SKM-1 (cell line): ENCODE measurements around the gene TSPEAR.
"Not testable (repeated sequence)": the region's sequence is repeated elsewhere in the genome, so short reads cannot be mapped to it uniquely, and the experiment has no call there.

Experiments
- DNase-seq: peaks from one replicate; lab custom pipeline; 2025; ENCODE audit not compliant: unreplicated experiment; lab: John Stamatoyannopoulos, UW

Gene TSPEAR

DNA sequence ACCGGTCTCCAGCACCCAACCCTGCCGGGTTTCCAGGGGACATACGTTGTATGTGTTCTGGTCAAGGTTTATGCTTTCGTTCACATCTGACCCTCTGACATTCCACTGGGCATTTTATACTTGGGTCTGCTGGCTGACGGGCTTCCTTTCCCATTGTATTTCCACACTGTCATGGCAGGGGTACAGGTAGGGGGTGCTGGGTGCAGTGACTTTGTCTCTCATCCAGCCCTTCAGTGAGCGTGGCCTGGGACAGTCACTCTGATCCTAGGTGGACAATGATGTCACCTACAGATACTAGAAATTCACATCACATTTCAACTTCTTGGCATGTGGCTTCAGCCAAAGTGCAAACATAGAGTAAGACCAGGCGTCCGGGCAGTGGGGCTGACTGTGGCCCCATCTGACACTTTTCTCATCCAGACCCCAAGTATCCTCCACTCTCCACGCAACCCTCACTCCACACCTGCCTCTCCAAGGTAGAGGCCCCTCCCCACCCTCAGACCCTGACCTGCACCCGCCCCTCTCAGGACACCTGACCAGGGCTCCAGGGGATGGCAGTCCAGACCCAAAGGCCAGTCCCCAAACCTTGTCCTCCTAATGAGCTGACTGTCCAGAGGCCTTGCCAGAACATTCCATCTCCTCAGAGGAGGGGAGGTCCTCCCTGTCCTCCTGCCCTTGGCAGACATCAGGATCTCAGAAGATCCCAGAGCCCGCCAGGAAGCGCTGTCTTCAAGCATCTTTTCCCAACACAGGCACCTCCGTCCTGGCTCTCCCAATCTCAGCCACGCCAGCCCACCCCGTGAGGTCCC, 75.0 kb downstream of the TSPEAR start:
- DNase-seq: no peak

DNA sequence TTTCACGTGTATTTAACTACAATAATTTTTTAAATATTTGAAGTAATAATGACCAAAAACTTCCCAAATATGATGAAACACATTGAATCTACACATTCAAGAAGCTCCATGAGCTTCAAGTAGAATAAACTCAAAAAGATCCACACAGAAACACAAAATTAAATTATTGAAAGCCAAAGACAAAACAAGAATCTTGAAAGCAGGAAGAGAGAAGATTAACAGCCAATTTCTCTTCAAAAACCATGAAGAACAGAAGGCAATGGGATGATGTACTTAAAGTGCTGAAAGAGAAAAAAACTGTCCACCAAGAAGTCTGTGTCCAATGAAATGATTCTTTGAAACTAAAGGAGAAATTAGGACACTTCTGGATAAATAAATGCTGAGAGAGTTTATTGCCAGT, 79.3 kb downstream of the TSPEAR start:
- no peak for DNase-seq

DNA sequence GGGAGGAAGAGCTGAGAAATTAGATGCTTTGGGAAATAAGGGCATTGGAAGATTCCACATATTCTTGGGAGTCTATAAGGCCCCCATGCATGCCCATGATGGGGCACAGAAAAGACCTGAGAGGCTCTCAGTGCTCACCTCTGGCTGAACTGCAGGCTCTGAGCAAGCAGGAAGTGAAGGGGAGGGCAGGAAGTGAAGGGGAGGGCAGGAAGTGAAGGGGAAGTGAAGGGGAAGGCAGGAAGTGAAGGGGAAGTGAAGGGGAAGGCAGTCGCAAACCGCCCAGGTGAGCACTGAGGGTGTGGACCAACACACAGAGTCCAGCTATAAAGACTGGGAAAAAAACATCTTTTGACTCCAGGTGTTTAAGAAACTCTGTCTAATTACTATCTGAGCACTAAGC, 80.9 kb downstream of the TSPEAR start:
- DNase-seq: no peak

DNA sequence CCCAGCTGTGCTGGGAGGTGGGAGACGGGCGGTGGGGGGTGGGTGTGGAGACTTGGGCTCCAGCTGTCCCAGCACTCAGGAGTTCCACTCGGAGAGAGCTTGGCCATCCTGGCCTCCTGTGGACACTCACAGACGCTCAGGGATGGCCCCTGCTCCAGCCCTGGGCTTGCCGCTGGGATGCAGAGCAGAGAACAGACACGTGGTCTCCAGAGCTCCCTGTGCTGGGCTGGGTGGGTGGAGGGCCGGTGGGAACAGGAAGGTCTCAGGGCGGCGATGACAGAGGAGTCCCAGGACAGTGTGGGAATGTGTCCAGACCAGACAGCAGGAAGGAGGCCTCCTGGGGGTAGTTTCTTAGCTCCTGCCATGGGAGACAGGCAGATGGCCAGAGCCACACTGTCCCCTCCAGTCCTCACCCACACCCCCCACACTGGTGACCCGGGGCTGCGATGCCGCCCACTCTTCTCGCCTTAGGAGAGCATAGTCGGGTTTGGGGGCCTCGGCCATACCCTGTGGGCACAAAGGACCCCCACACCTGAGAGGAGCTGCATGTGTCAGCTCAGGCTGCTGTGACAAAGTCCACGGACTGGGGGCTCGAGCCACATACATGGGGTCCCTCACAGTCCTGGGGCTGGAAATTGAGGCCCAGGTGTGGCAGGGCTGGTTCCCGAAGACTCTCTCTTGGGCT, 82.5 kb downstream of the TSPEAR start:
- DNase-seq: no peak

DNA sequence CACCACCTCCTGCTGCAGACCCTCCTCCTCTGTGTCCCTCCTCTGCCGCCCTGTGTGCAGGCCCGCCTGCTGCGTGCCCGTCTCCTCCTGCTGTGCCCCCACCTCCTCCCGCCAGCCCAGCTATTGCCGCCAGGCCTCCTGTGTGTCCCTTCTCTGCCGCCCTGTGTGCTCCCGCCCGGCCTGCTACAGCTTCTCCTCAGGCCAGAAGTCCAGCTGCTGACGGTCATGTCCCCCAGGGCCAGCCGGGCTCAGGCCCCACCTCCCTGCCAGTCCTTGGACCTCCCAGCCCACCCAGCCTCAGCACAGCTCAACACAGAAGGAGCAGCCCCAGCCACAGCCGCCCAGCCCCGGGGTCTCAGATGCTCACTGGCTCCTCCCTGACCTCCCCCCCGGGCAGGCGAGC, 83.5 kb downstream of the TSPEAR start:
- not testable (repeated sequence) for DNase-seq

DNA sequence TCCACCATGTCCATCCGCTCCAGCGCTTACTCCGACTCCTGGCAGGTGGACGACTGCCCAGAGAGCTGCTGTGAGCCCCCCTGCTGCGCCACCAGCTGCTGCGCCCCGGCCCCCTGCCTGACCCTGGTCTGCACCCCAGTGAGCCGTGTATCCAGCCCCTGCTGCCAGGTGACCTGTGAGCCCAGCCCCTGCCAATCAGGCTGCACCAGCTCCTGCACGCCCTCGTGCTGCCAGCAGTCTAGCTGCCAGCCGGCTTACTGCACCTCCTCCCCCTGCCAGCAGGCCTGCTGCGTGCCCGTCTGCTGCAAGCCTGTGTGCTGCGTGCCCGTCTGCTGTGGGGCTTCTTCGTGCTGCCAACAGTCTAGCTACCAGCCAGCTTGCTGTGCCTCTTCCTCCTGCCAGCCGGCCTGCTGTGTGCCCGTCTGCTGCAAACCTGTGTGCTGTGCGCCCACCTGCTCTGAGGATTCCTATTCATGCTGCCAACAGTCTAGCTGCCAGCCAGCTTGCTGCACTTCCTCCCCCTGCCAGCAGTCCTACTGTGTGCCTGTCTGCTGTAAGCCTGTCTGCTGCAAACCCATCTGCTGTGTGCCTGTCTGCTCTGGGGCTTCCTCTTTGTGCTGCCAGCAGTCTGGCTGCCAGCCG, 84.1 kb downstream of the TSPEAR start:
- DNase-seq: not testable (repeated sequence)

DNA sequence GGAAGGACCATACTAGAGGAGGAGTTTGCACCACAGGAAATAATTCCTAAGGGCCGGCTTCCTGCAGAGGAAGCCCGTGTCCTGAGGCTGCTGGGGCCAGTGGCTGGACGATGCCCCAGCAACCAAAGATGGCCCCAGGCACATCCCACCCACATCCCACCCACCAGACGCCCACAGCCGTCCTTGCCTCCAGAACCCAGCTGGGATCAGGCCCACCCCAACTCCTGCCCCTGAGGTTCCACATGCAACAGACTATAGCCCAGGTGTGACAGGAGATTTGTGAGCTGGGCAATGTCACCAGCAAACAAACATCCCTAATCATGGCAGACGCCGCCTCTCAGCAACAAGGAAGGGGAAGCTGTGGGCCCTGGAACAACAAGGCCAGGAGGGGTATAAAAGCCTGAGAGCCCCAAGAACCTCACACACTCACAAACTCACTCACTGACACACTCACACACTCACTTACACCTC, 84.7 kb downstream of the TSPEAR start, which contains the start of gene KRTAP10-9:
Gene KRTAP10-9, plus strand, starts transcription at position 421 of the 471 bp plus-strand sequence. CDS start 79 bp downstream, outside the sequence.
- no peak for DNase-seq

DNA sequence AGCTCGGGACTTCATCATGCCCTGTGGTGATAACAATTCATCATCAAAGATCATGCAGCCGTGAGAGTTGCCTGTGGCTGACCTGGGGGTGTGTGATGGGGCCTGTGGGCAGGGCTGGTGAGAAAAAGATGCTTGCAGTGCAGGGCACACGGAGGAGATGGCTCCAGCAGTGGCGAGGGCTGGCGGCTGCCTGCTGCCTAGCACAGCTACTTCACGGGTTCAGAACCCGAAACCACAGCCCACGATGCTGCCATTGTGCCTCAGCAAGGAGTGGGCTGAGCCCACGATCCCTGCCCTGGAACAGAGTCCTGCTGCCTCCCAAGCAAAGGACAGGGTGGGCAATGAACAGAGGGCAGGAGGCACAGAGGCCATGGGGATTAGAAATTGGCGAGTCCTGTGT, 85.1 kb downstream of the TSPEAR start:
- no peak for DNase-seq

DNA sequence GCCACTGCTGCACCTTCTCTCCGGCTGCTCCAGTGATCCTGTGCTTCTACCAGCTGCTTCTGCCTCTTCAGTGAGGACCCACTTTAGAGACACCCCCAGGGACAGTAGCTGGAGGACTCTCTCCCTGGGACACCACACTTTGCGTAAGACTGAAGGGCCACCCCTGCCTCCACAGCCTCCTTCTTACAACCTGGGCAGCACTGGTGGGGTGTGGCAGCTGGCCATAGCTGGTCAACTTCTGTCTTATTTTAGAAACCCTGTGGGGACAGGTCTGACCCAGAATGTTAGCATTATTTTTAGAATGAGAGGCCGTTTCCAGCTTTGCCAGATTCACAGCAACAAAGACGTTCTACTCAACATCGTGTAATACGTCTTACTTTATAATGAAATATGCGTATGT, 85.6 kb downstream of the TSPEAR start:
- no peak for DNase-seq

DNA sequence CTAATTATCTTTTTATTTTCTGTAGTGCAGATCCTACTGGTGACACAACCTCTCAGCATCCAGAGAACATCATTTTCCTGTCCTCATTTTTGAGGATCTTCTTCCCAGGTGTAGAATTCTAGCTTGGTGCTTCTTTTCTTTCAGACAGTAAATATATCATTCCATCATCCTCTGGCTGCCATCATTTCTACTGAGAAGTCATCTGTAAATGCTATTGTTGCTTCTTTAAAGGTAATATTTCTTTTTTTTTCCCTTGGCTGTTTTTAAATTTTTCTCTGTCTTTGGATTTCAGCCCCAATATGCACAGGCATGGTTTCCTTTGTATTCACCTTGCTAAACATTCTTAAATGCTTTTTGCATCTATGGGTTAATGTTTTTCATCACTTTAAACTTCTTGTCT, 87.8 kb downstream of the TSPEAR start:
- DNase-seq: no peak

DNA sequence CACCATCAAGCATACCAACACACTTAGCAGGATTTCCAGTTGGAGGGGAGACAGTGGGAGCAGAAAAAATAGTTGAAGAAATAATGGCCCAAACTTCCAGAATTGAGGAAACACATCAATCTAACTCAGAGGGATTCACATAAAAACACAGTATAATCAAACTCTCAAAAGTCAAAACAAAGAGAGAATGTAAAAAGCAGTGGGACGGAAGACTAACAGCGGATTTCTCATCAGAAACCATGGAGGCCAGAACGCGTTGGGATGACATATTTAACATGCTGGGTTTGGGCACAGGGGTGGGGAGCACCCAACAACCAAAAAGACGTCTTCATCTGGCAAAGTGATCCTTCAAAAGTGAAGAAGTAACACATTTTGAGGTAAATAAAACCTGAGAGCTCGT, 91.5 kb downstream of the TSPEAR start:
- no peak for DNase-seq

DNA sequence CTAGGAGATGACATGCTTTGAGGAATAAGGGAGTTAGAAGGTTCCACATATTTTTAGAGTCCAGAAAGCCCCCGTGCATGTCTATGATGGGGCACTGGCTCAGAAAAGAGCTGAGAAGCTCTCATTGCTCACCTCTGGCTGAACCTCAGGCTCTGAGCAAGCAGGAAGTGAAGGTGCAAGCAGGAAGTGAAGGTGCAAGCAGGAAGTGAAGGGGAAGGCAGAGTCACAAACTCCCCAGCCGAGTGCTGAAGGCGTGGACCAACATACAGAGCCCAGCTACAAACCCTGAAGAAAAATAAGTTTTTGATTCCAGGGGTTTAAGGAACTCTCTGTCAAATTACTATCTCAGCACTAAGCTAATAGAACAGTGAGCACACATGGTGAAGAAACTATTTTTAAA, 92.5 kb downstream of the TSPEAR start:
- DNase-seq: no peak

DNA sequence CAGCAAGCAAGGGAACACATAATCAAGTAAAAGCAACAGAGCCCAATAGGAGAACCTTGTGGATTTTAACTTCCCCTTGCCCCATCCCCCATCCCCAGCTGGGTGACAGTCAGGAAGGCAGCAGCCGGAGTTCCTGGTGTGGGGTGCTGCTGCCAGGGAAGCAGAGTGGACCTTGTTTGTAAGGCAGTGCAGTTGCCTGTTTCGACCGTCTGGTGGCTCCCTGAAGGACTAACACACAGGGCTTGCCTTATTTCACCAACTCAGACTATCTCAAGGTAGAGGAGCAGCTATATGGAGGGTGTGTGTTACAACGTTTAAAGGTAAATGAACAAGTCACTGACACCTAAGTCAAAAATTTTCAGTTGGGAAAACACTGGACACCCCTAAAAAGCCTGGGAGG, 92.9 kb downstream of the TSPEAR start:
- DNase-seq: peak; percentile 21

DNA sequence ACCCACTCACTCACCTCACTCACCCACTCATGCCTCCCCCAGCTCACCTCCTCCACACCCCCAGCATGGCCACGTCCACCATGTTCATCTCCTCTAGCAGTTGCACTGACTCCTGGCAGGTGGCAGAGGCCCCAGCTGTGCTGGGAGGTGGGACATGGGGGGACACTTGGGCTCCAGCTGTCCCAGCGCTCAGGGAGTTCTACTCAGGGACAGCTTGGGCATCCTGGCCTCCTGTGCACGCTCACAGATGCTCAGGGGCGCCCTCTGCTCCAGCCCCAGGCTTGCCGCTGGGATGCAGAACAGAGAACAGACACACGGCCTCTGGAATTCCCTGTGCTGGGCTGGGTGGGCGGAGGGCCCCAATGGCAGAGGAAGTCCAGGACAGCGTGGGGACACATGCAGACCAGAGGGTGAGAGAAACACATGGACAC, 94.3 kb downstream of the TSPEAR start:
- DNase-seq: no peak

DNA sequence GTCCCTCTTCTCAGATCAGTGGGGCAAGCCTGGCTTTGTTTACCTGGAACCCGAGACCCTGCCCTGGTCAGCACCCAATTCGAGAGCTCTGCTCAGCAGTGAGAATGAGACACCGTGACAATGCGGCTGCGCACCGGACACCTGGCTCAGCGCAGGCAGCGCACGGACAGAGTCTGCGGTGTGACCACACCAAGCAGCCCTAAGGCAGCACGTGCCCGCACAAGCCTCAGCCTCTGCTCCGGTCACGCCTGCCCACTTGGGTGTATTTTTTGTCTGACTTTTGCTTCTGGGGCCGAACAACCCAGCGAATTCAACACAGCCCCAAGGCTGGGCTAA, 94.8 kb downstream of the TSPEAR start:
- DNase-seq: no peak

DNA sequence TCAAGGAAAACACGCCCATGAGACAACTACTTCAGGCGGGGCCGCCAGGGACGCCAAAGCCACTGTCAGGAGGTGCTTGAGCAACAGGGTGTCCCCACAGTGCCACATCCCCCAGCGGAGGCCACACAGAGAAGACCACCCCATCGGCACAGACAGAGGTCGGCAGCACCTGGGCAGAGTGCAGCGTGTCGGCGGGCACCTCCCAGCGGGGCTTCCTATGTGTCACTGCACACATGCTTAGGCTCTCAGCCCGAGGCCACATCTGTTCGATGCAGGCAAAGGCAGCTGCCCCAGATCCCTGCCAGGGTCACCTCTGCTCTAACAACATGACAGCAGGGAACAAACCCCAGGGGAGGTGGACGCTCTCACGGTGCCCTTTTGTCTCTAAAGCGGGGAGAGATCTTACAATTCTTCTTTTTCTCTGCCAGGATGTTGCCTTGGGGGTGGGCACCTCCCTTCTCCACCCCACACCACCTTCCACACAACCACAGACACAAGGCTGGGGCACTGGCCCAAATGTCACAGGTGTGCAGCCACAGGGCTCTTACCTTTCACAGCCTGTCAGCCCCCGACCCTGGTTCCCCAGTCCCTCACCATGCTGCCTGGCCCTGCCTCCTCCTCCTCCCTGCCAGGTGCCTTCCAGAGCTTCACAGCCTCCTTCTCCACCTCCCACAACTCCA, 95.3 kb downstream of the TSPEAR start:
- no peak for DNase-seq

DNA sequence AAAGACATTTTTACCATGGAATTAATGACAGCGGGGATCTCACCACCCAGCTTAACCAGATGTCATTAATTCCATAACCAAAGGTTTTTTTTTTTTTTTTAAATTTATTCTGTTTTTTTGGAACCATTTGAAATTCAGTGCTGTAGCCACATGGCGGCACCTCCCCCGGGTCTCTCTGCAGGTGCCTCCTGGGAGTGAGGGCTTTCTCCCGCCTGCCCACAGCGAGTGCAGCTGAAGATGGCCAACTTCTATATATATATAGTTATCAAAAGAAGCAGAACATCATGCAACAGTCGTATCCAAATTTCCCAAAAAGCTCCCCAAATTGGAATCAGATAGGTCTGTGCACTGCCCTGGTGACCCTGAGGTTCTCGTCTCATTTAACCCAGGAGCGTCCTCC, 95.9 kb downstream of the TSPEAR start:
- no peak for DNase-seq

DNA sequence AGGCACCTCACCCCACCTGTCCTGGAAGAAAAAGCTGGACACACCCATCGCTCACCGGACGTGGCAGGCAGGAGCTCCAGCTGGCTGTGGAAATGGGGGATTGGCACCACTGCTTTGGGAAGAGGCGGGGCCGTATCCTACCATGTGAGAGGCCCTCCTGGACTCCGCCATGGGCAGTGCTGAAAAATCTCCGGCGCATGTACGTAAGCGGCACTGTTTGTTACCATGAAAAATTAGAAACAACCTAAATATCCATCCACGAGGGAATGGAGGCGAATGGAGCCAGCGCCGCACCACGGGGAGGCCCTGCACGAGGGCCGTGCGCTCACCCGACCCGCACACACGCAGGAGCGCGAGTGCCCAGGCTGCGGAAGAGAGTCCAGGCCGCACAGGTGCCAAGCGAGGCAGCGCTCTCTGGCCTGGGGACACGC, 96.4 kb downstream of the TSPEAR start:
- DNase-seq: no peak

DNA sequence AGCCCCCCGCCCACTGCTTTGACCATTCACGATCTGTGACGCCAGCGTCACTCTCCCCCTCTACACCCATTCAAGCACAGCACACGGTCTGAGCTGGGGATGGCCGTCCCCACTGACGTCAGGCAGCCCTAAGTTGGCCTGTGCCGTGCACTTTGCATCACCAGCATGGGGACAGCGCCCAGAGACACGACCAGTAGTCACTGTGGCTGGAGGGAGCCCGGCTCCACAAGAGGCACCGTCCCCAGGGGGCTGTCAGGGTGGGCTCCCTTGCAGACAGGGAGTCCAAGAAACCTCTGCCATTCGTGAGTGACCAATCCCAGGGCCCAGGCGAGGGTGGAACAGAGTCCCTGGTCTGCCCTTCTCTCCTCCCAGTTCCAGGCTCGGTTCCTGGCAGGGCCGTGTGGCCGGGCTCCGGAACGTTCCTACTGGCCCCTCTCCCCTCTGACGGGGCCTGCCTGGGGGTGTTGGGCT, 97.2 kb downstream of the TSPEAR start:
- no peak for DNase-seq

DNA sequence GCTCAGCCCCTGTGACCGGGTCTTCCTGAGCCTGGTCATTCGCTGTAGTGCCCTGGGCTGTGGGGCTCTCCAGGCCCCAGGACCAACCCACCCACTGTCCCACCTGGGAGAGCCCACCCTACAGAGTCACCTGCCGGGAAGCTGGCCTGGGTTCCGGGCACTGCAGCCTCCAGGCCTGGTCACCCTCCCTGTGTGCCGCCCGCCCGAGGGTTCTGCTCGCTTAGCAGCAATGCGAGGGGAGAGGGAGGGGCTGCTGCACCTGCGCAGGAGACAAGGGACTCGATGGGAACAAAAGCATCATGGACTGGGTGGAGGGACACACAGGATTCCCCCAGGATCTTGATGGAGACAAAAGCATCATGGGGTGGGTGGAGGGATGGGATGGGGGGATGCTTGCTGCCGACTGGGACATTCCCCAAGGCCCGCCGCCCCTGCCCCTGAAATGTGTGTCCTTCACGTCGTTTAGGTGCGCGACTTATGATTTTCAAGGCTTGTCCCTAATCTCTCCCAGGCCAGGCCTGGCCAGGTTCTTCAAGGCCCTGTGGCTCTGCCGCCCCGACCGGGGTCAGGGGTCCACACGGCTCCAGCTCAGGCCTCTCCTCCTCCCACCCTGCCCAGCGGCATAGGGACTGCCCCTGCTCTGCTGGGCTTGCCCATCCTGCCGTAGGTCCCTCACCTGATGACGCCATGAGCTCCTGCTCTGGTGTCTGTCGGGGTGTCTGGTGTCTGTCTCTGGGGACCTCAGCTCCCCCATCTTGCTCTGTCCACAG, 97.8 kb downstream of the TSPEAR start:
- no peak for DNase-seq
